Neutrophil (primary cell): Measurements from ENCODE around the gene FUT8.

Source experiments
- H3K27ac ChIP-seq: fragments of 200-600 bp; sonication (generic); 2 replicates; pipeline ENCODE4 v1.5.1; 2016; ENCODE audit warnings: mild to moderate bottlenecking, moderate library complexity
- H3K27me3 ChIP-seq: fragments of 200-600 bp; sonication (generic); 2 replicates; pipeline ENCODE4 v1.6.0; 2016; ENCODE audit warnings: mild to moderate bottlenecking
- H3K36me3 ChIP-seq: fragments of 200-600 bp; sonication (generic); 2 replicates; pipeline ENCODE4 v1.5.1; 2017
- H3K4me1 ChIP-seq, 2 experiments: fragments of 200-600 bp in 1 of 2; sonication (generic) in 1 of 2; 1 replicate in 1 of 2; 2 replicates in 1 of 2; pipeline versions ENCODE4 v1.5.1 to v1.6.1; 2013 to 2016; ENCODE audit warnings: low read depth in 1 of 2, low read length in 1 of 2, mild to moderate bottlenecking in 1 of 2, moderate library complexity in 1 of 2; ENCODE audit not compliant: control insufficient read depth in 1 of 2, insufficient read depth in 1 of 2
- H3K4me3 ChIP-seq, 2 experiments: fragments of 200-600 bp in 1 of 2; sonication (generic) in 1 of 2; 1 replicate in 1 of 2; 2 replicates in 1 of 2; pipeline ENCODE4 v1.5.1; 2013 to 2016; ENCODE audit warnings: low read depth in 1 of 2, low read length in 1 of 2, mild to moderate bottlenecking in 1 of 2, moderate library complexity in 1 of 2
- H3K9me3 ChIP-seq: fragments of 200-600 bp; sonication (generic); 2 replicates; pipeline ENCODE4 v1.5.1; 2016
- TF ChIP-seq, protein P1 (sequence below): fragments of 200-600 bp; sonication (generic); IDR thresholded peaks from 2 replicates; pipeline ENCODE4 v1.5.1; 2016; ENCODE audit warnings: antibody characterized with exemption

Gene FUT8

GRCh38 chr14:65517635-65518542 lies 105.4 kb downstream of the FUT8 start:
- H3K27ac ChIP-seq: no peak overlapping the region
- no peaks in the 10 kb centered on the region for H3K27me3 ChIP-seq
- no peaks in the 10 kb centered on the region for H3K36me3 ChIP-seq
- H3K4me3 ChIP-seq: no peak overlapping the region
- H3K9me3 ChIP-seq: no peaks in the 10 kb centered on the region
- peaks cover 0 to 4% of the 10 kb centered on the region in 2 experiments for H3K4me1 ChIP-seq
- TF ChIP-seq, protein P1, sequence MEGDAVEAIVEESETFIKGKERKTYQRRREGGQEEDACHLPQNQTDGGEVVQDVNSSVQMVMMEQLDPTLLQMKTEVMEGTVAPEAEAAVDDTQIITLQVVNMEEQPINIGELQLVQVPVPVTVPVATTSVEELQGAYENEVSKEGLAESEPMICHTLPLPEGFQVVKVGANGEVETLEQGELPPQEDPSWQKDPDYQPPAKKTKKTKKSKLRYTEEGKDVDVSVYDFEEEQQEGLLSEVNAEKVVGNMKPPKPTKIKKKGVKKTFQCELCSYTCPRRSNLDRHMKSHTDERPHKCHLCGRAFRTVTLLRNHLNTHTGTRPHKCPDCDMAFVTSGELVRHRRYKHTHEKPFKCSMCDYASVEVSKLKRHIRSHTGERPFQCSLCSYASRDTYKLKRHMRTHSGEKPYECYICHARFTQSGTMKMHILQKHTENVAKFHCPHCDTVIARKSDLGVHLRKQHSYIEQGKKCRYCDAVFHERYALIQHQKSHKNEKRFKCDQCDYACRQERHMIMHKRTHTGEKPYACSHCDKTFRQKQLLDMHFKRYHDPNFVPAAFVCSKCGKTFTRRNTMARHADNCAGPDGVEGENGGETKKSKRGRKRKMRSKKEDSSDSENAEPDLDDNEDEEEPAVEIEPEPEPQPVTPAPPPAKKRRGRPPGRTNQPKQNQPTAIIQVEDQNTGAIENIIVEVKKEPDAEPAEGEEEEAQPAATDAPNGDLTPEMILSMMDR: no peak

DNA sequence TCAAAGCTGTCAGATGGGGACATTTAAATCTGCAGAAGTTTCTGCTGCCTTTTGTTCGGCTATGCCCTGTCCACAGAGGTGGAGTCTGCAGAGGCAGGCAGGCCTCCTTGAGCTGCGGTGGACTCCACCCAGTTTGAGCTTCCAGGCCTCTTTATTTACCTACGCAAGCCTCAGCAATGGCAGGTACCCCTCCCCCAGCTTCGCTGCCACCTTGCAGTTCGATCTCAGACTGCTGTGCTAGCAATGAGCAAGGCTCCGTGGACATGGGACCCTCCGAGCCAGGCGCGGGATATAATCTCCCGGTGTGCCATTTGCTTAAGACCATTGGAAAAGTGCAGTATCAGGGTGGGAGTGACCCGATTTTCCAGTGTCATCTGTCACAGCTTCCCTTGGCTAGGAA lies 115.5 kb downstream of the FUT8 start:
- Histone ChIP-seq H3K36me3 (no peaks in the 10 kb centered on the region), H3K4me3 (no peak overlapping the region), H3K27me3 (no peaks in the 10 kb centered on the region), H3K27ac (no peak overlapping the region), H3K9me3 (no peaks in the 10 kb centered on the region), H3K4me1 (no peaks in the 10 kb centered on the region)
- TF ChIP-seq, protein P1: no peak

GRCh38 chr14:65531148-65531547 lies 118.6 kb downstream of the FUT8 start:
- no peak overlapping the region for H3K27ac ChIP-seq
- H3K9me3 ChIP-seq: no peaks in the 10 kb centered on the region
- no peaks in the 10 kb centered on the region for H3K27me3 ChIP-seq
- no peaks in the 10 kb centered on the region for H3K36me3 ChIP-seq
- TF ChIP-seq, protein P1: no peak
- no peak overlapping the region for H3K4me3 ChIP-seq
- no peaks in the 10 kb centered on the region for H3K4me1 ChIP-seq

DNA sequence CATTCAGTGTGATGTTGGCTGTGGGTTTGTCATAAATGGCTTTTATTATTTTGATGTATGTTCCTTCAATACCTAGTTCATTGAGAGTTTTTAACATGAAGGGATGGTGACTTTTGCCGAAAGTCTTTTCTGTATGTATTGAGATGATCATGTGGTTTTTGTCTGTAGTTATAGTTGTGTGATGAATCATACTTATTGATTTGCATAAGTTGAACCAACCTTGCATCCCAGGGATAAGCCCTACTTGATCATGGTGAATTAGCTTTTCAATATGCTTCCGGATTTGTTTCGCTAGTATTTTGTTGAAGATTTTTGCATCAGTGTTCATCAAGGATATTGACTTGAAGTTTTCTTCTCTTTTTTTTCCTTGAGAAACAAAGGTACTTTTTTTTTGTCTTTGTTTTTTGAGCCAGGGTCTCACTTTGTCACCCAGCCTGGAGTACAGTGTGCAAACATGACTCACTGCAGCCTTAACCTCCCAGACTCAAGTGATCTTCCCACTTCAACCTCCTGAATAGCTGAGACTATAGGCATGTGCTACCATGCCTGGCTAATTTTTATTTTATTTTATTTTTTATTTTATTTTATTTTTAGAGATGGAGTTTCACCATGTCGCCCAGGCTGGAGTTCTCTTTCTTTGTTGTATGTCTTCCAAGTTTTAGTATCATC lies 121.3 kb downstream of the FUT8 start:
- Histone ChIP-seq H3K36me3 (no peaks in the 10 kb centered on the region), H3K4me1 (no peaks in the 10 kb centered on the region), H3K9me3 (no peaks in the 10 kb centered on the region), H3K27ac (no peak overlapping the region), H3K4me3 (no peak overlapping the region), H3K27me3 (no peaks in the 10 kb centered on the region)
- TF ChIP-seq, protein P1: no peak

- Histone ChIP-seq H3K27ac (no peak overlapping the region), H3K27me3 (no peaks in the 10 kb centered on the region), H3K9me3 (no peaks in the 10 kb centered on the region), H3K4me3 (no peak overlapping the region), H3K36me3 (no peaks in the 10 kb centered on the region), H3K4me1 (no peaks in the 10 kb centered on the region)
- TF ChIP-seq, protein P1: no peak
These were observed 124.4 kb downstream of the FUT8 start for GRCh38 chr14:65536781-65537423.
